Measurements from ENCODE around the gene TP53INP2. TPM values are rescaled to one million over a fixed set of nuclear protein-coding genes. Genes with fewer than 3 reads are reported as not detected.

Gene TP53INP2
- total RNA-seq, 1 experiment from 2014 or later = 7.1 TPM

GRCh38 chr20:34683667-34684066, 20.5 kb upstream of the TP53INP2 start:
- Histone ChIP-seq H3K4me2 (ENCODE audit: low read length) (no peak overlapping the region), H3K27ac (ENCODE audit: low read depth, low read length) (no peak overlapping the region), H3K79me2 (ENCODE audit: insufficient read depth, low read length) (no peaks in the 10 kb centered on the region), H3K4me3 (replicated peaks in 1 of 2; ENCODE audit: low read depth in 1 of 2, low read length in 2 of 2) (no peak overlapping the region), H3K27me3 (ENCODE audit: insufficient read depth, low read length) (no peaks in the 10 kb centered on the region), H3K9me3 (ENCODE audit: control insufficient read depth in 1 of 2, insufficient read depth in 1 of 2, low read depth in 1 of 2, low read length in 2 of 2) (no peaks in the 10 kb centered on the region), H4K20me1 (ENCODE audit: insufficient read depth) (no peaks in the 10 kb centered on the region), H3K9ac (ENCODE audit: low read length) (no peak overlapping the region), H3K4me1 (ENCODE audit: control insufficient read depth in 1 of 2, insufficient read depth in 2 of 2, low read length in 2 of 2) (no peaks in the 10 kb centered on the region), H3K9me2 (ENCODE audit: insufficient read depth) (no peaks in the 10 kb centered on the region), H3K36me3 (ENCODE audit: control insufficient read depth in 1 of 2, insufficient read depth in 2 of 2, low read length in 2 of 2) (no peaks in the 10 kb centered on the region), H2AFZ (ENCODE audit: low read depth, low read length, poor library complexity, severe bottlenecking) (no peak overlapping the region)
- no peak for TF ChIP-seq SIN3A (IDR thresholded peaks at IDR 0.05; ENCODE audit: low read depth)
- TF ChIP-seq MAX (IDR thresholded peaks at IDR 0.05) = no peak
- no peak for TF ChIP-seq ZFX (IDR thresholded peaks at IDR 0.05)
- TF ChIP-seq JUND (IDR thresholded peaks at IDR 0.05) = no peak
- TF ChIP-seq ELF1 (IDR thresholded peaks at IDR 0.05; ENCODE audit: borderline replicate concordance, low read depth) = no peak
- no peak for TF ChIP-seq REST (IDR thresholded peaks at IDR 0.05; ENCODE audit: low read depth)
- no peak for TF ChIP-seq FOSL1 (IDR thresholded peaks at IDR 0.05; ENCODE audit: low read depth)
- TF ChIP-seq SRF (IDR thresholded peaks at IDR 0.05; ENCODE audit: low read depth) = no peak
- no peak for TF ChIP-seq YY1 (IDR thresholded peaks at IDR 0.05; ENCODE audit: extremely low read depth, insufficient replicate concordance, low read depth, low read length)
- POLR2A ChIA-PET = no interaction called here
- no peak for ATAC-seq
- intact Hi-C loops (cut with micrococcal nuclease) = no loop called here
- CTCF ChIA-PET = no interaction called here
- no TSS peak for BruUV-seq (replicated peaks)
- no peak for DNase-seq (ENCODE audit: low read depth, low spot score)
- RAD21 ChIA-PET (ENCODE audit: low non-redundant PET in 1 of 2, low total read pairs in 2 of 2, uncharacterized antibody in 2 of 2, unreplicated experiment in 2 of 2) = interaction anchor here in 1 of 2 experiments (0.6 kb wide), 1 partner anchor 130 kb away, joined by 4 read pairs; no protein-coding TSS in a partner anchor

Measured in HCT116 (cell line).